Measurements from ENCODE around the gene WDR37. TPM values are rescaled to one million over a fixed set of nuclear protein-coding genes. Genes with fewer than 3 reads are reported as not detected.
"Not testable (repeated sequence)": the region's sequence is repeated elsewhere in the genome, so short reads cannot be mapped to it uniquely, and the experiment has no call there.

Gene WDR37
- 4.0 TPM for polyA plus RNA-seq (2012; ENCODE audit: low read depth, missing spikeins)

- peak; percentile 83 for FAIRE-seq
- TF ChIP-seq POU2F2 (IDR thresholded peaks at IDR 0.05; ENCODE audit: low read depth, low read length) (peak; percentile 58; the same call in 1 of the 2 replicates), POLR2AphosphoS5 (IDR thresholded peaks at IDR 0.05; ENCODE audit: low read depth, low read length) (peak; percentile 78), SPI1 (IDR thresholded peaks at IDR 0.05; ENCODE audit: low read depth, low read length) (0 out of 2 replicates have a peak, but pooled peaks have one; percentile 15), TAF1 (IDR thresholded peaks at IDR 0.05; ENCODE audit: low read depth, low read length) (peak; percentile 52; the same call in 1 of the 2 replicates), PAX5 (IDR thresholded peaks at IDR 0.05; ENCODE audit: insufficient read depth, low read length, severe bottlenecking) (peak; percentile 70), POLR2A (IDR thresholded peaks at IDR 0.05; ENCODE audit: low read depth, low read length) (peak; percentile 69)
- peak; percentile 95 for DNase-seq (ENCODE audit: insufficient read length, low spot score)
These were observed at the start of gene WDR37 for GRCh38 chr10:1056326-1057105. TSS of gene WDR37 (plus strand) at chr10:1056385. CDS start at chr10:1072156, 15,771 bp downstream.

- TF ChIP-seq SPI1 (IDR thresholded peaks at IDR 0.05; ENCODE audit: low read depth, low read length) (no peak), PAX5 (IDR thresholded peaks at IDR 0.05; ENCODE audit: insufficient read depth, low read length, severe bottlenecking) (no peak), POLR2A (IDR thresholded peaks at IDR 0.05; ENCODE audit: low read depth, low read length) (no peak), POU2F2 (IDR thresholded peaks at IDR 0.05; ENCODE audit: low read depth, low read length) (no peak), POLR2AphosphoS5 (IDR thresholded peaks at IDR 0.05; ENCODE audit: low read depth, low read length) (no peak), TAF1 (IDR thresholded peaks at IDR 0.05; ENCODE audit: low read depth, low read length) (no peak)
- no peak for FAIRE-seq
- DNase-seq (ENCODE audit: insufficient read length, low spot score): no peak
These were observed 49.6 kb upstream of the WDR37 start for GRCh38 chr10:1006573-1006972.

- no peak for DNase-seq (ENCODE audit: insufficient read length, low spot score)
- TF ChIP-seq TAF1 (IDR thresholded peaks at IDR 0.05; ENCODE audit: low read depth, low read length): no peak
- FAIRE-seq: no peak
These were observed 48.6 kb upstream of the WDR37 start for GRCh38 chr10:1007583-1007982.

GRCh38 chr10:1009071-1009494 lies 47.1 kb upstream of the WDR37 start:
- TF ChIP-seq POLR2A (IDR thresholded peaks at IDR 0.05; ENCODE audit: low read depth, low read length) (no peak), SPI1 (IDR thresholded peaks at IDR 0.05; ENCODE audit: low read depth, low read length) (no peak), POU2F2 (IDR thresholded peaks at IDR 0.05; ENCODE audit: low read depth, low read length) (no peak), POLR2AphosphoS5 (IDR thresholded peaks at IDR 0.05; ENCODE audit: low read depth, low read length) (no peak), PAX5 (IDR thresholded peaks at IDR 0.05; ENCODE audit: insufficient read depth, low read length, severe bottlenecking) (no peak), TAF1 (IDR thresholded peaks at IDR 0.05; ENCODE audit: low read depth, low read length) (no peak)
- FAIRE-seq (no peak), DNase-seq (ENCODE audit: insufficient read length, low spot score) (no peak)

GRCh38 chr10:1009947-1010346 lies 46.2 kb upstream of the WDR37 start:
- DNase-seq (ENCODE audit: insufficient read length, low spot score); FAIRE-seq: not testable (repeated sequence)
- TF ChIP-seq POLR2AphosphoS5 (IDR thresholded peaks at IDR 0.05; ENCODE audit: low read depth, low read length): peak; percentile 47; the same call in 1 of the 2 replicates

GRCh38 chr10:1010703-1011102 lies 45.5 kb upstream of the WDR37 start:
- no peak for FAIRE-seq
- TF ChIP-seq SPI1 (IDR thresholded peaks at IDR 0.05; ENCODE audit: low read depth, low read length) (no peak), POLR2AphosphoS5 (IDR thresholded peaks at IDR 0.05; ENCODE audit: low read depth, low read length) (no peak), POU2F2 (IDR thresholded peaks at IDR 0.05; ENCODE audit: low read depth, low read length) (no peak), TAF1 (IDR thresholded peaks at IDR 0.05; ENCODE audit: low read depth, low read length) (no peak), PAX5 (IDR thresholded peaks at IDR 0.05; ENCODE audit: insufficient read depth, low read length, severe bottlenecking) (no peak), POLR2A (IDR thresholded peaks at IDR 0.05; ENCODE audit: low read depth, low read length) (no peak; the same call in 1 of the 2 replicates)

GRCh38 chr10:1011696-1012095 lies 44.5 kb upstream of the WDR37 start:
- no peak for FAIRE-seq
- DNase-seq (ENCODE audit: insufficient read length, low spot score): no peak
- TF ChIP-seq POLR2A (IDR thresholded peaks at IDR 0.05; ENCODE audit: low read depth, low read length) (no peak), SPI1 (IDR thresholded peaks at IDR 0.05; ENCODE audit: low read depth, low read length) (no peak), POU2F2 (IDR thresholded peaks at IDR 0.05; ENCODE audit: low read depth, low read length) (no peak), PAX5 (IDR thresholded peaks at IDR 0.05; ENCODE audit: insufficient read depth, low read length, severe bottlenecking) (no peak), TAF1 (IDR thresholded peaks at IDR 0.05; ENCODE audit: low read depth, low read length) (no peak), POLR2AphosphoS5 (IDR thresholded peaks at IDR 0.05; ENCODE audit: low read depth, low read length) (no peak)

More at GRCh38 chr10:1010703-1011102, 45.5 kb upstream of the WDR37 start:
- no peak for DNase-seq (ENCODE audit: insufficient read length, low spot score)

- no peak for DNase-seq (ENCODE audit: insufficient read length, low spot score)
- no peak for TF ChIP-seq PAX5 (IDR thresholded peaks at IDR 0.05; ENCODE audit: insufficient read depth, low read length, severe bottlenecking)
- TF ChIP-seq POU2F2 (IDR thresholded peaks at IDR 0.05; ENCODE audit: low read depth, low read length): no peak
- TF ChIP-seq SPI1 (IDR thresholded peaks at IDR 0.05; ENCODE audit: low read depth, low read length): no peak
- no peak for TF ChIP-seq TAF1 (IDR thresholded peaks at IDR 0.05; ENCODE audit: low read depth, low read length)
- no peak for TF ChIP-seq POLR2A (IDR thresholded peaks at IDR 0.05; ENCODE audit: low read depth, low read length)
- no peak for TF ChIP-seq POLR2AphosphoS5 (IDR thresholded peaks at IDR 0.05; ENCODE audit: low read depth, low read length)
- FAIRE-seq: no peak
These were observed 40.5 kb upstream of the WDR37 start for GRCh38 chr10:1015688-1016087.

- no peak for TF ChIP-seq POU2F2 (IDR thresholded peaks at IDR 0.05; ENCODE audit: low read depth, low read length)
- TF ChIP-seq TAF1 (IDR thresholded peaks at IDR 0.05; ENCODE audit: low read depth, low read length): no peak
- peak; percentile 79 for TF ChIP-seq POLR2AphosphoS5 (IDR thresholded peaks at IDR 0.05; ENCODE audit: low read depth, low read length)
- peak; percentile 64 for TF ChIP-seq POLR2A (IDR thresholded peaks at IDR 0.05; ENCODE audit: low read depth, low read length)
- no peak for FAIRE-seq
- no peak for DNase-seq (ENCODE audit: insufficient read length, low spot score)
These were observed 36.8 kb upstream of the WDR37 start for GRCh38 chr10:1019362-1019761.

GRCh38 chr10:1020460-1020859 lies 35.7 kb upstream of the WDR37 start:
- no peak for TF ChIP-seq TAF1 (IDR thresholded peaks at IDR 0.05; ENCODE audit: low read depth, low read length)
- 0 out of 2 replicates have a peak, but pooled peaks have one; percentile 44 for TF ChIP-seq POLR2AphosphoS5 (IDR thresholded peaks at IDR 0.05; ENCODE audit: low read depth, low read length)
- TF ChIP-seq POLR2A (IDR thresholded peaks at IDR 0.05; ENCODE audit: low read depth, low read length): no peak
- no peak for TF ChIP-seq SPI1 (IDR thresholded peaks at IDR 0.05; ENCODE audit: low read depth, low read length)
- DNase-seq (ENCODE audit: insufficient read length, low spot score) (no peak), FAIRE-seq (no peak)
